ENCODE results near the gene DXO.

Gene DXO

GRCh38 chr6:31952890-31953289, 19.0 kb downstream of the DXO start:
- Histone ChIP-seq H3K9ac (ENCODE audit: low read depth, low read length) (no peak overlapping the region), H3K4me1 (ENCODE audit: insufficient read depth, low read length) (0 out of 2 replicates have a peak, but pooled peaks cover 2% of the 10 kb centered on the region), H3K9me3 (ENCODE audit: insufficient read depth, low read depth, low read length) (no peaks in the 10 kb centered on the region), H3K36me3 (ENCODE audit: insufficient read depth, low read length) (peaks cover 59% of the 10 kb centered on the region), H3K4me3 (ENCODE audit: low read length) (no peak overlapping the region), H3K27me3 (ENCODE audit: insufficient read depth, low read length) (no peaks in the 10 kb centered on the region), H3K27ac (ENCODE audit: low read depth, low read length) (no peak overlapping the region)
- 90% methylated on average over 4 of the region's 5 CpGs for WGBS

GRCh38 chr6:31952140-31952805, 19.7 kb downstream of the DXO start:
- Histone ChIP-seq H3K36me3 (ENCODE audit: insufficient read depth, low read length) (peaks cover 56% of the 10 kb centered on the region), H3K9me3 (ENCODE audit: insufficient read depth, low read depth, low read length) (no peaks in the 10 kb centered on the region), H3K27ac (ENCODE audit: low read depth, low read length) (no peak overlapping the region), H3K9ac (ENCODE audit: low read depth, low read length) (no peak overlapping the region), H3K4me1 (ENCODE audit: insufficient read depth, low read length) (no peaks in the 10 kb centered on the region), H3K4me3 (ENCODE audit: low read length) (no peak overlapping the region), H3K27me3 (ENCODE audit: insufficient read depth, low read length) (no peaks in the 10 kb centered on the region)
- 82% methylated on average over 5 of the region's 5 CpGs for WGBS

DNA sequence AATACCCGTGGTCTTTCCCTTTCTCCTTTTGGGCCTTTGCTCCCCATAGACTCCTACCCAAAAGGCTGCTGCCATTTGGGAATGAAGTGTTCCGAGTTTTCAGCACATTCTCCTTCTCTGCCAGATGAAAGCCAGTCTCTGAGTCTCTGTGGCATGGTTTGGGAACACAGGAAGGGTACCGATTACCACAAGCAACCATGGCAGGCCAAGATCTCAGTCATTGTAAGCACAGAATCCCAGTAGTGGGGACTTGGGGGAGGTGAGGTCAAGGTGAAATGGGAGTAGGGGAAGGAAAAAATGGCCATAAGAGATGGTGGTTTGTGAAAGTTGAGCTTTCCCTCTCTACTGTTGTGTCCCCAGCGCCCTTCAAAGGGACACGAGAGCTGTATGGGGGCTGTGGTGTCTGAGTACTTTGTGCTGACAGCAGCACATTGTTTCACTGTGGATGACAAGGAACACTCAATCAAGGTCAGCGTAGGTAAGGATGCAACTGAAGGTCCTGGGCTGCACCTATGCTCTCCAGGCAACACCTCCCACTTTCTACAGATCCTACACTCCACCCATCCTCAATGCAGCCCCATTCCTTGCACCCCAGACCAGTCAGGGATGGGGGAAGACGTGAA, 21.9 kb downstream of the DXO start:
- H3K9ac ChIP-seq (ENCODE audit: low read depth, low read length): no peak overlapping the region
- no peaks in the 10 kb centered on the region for H3K9me3 ChIP-seq (ENCODE audit: insufficient read depth, low read depth, low read length)
- H3K27me3 ChIP-seq (ENCODE audit: insufficient read depth, low read length): no peaks in the 10 kb centered on the region
- WGBS: 93% methylated on average over 7 of the region's 7 CpGs
- H3K27ac ChIP-seq (ENCODE audit: low read depth, low read length): no peak overlapping the region
- peaks cover 38% of the 10 kb centered on the region for H3K36me3 ChIP-seq (ENCODE audit: insufficient read depth, low read length)
- no peak overlapping the region for H3K4me3 ChIP-seq (ENCODE audit: low read length)
- peaks cover 8% of the 10 kb centered on the region; the same call in 1 of the 2 replicates for H3K4me1 ChIP-seq (ENCODE audit: insufficient read depth, low read length)

GRCh38 chr6:31948753-31949413, 23.1 kb downstream of the DXO start:
- peaks cover 26% of the 10 kb centered on the region for H3K36me3 ChIP-seq (ENCODE audit: insufficient read depth, low read length)
- no peak overlapping the region for H3K9ac ChIP-seq (ENCODE audit: low read depth, low read length)
- no peaks in the 10 kb centered on the region for H3K27me3 ChIP-seq (ENCODE audit: insufficient read depth, low read length)
- no peaks in the 10 kb centered on the region for H3K9me3 ChIP-seq (ENCODE audit: insufficient read depth, low read depth, low read length)
- no peak overlapping the region for H3K4me3 ChIP-seq (ENCODE audit: low read length)
- H3K4me1 ChIP-seq (ENCODE audit: insufficient read depth, low read length): peaks cover 8% of the 10 kb centered on the region; the same call in 1 of the 2 replicates
- WGBS: 89% methylated on average over 6 of the region's 6 CpGs
- H3K27ac ChIP-seq (ENCODE audit: low read depth, low read length): no peak overlapping the region

- Histone ChIP-seq H3K4me3 (ENCODE audit: low read length) (no peak overlapping the region), H3K27ac (ENCODE audit: low read depth, low read length) (no peak overlapping the region)
- WGBS: 86% methylated on average over 5 of the region's 5 CpGs
Measured at GRCh38 chr6:31948306-31948705, 23.6 kb downstream of the DXO start.

GRCh38 chr6:31947864-31948263, 24.1 kb downstream of the DXO start:
- Histone ChIP-seq H3K36me3 (ENCODE audit: insufficient read depth, low read length) (peaks cover 16% of the 10 kb centered on the region), H3K27me3 (ENCODE audit: insufficient read depth, low read length) (no peaks in the 10 kb centered on the region), H3K4me3 (ENCODE audit: low read length) (no peak overlapping the region), H3K27ac (ENCODE audit: low read depth, low read length) (no peak overlapping the region), H3K9ac (ENCODE audit: low read depth, low read length) (no peak overlapping the region), H3K9me3 (ENCODE audit: insufficient read depth, low read depth, low read length) (no peaks in the 10 kb centered on the region), H3K4me1 (ENCODE audit: insufficient read depth, low read length) (peaks cover 8% of the 10 kb centered on the region; the same call in 1 of the 2 replicates)
- WGBS: 86% methylated on average over 4 of the region's 4 CpGs

More at GRCh38 chr6:31948306-31948705, 23.6 kb downstream of the DXO start:
- Histone ChIP-seq H3K4me1 (ENCODE audit: insufficient read depth, low read length) (peaks cover 8% of the 10 kb centered on the region; the same call in 1 of the 2 replicates), H3K9me3 (ENCODE audit: insufficient read depth, low read depth, low read length) (no peaks in the 10 kb centered on the region), H3K9ac (ENCODE audit: low read depth, low read length) (no peak overlapping the region), H3K36me3 (ENCODE audit: insufficient read depth, low read length) (peaks cover 21% of the 10 kb centered on the region), H3K27me3 (ENCODE audit: insufficient read depth, low read length) (no peaks in the 10 kb centered on the region)

- Histone ChIP-seq H3K9ac (ENCODE audit: low read depth, low read length) (no peak overlapping the region), H3K27me3 (ENCODE audit: insufficient read depth, low read length) (no peaks in the 10 kb centered on the region), H3K4me1 (ENCODE audit: insufficient read depth, low read length) (peaks cover 8% of the 10 kb centered on the region; the same call in 1 of the 2 replicates), H3K9me3 (ENCODE audit: insufficient read depth, low read depth, low read length) (no peaks in the 10 kb centered on the region), H3K27ac (ENCODE audit: low read depth, low read length) (no peak overlapping the region), H3K4me3 (ENCODE audit: low read length) (no peak overlapping the region), H3K36me3 (ENCODE audit: insufficient read depth, low read length) (peaks cover 14% of the 10 kb centered on the region)
- WGBS: 88% methylated on average over 24 of the region's 24 CpGs
Measured at GRCh38 chr6:31947070-31947675, 24.8 kb downstream of the DXO start.

- whole genome bisulfite sequencing: 86% methylated on average over 11 of the region's 11 CpGs
- H3K9me3 ChIP-seq (ENCODE audit: insufficient read depth, low read depth, low read length): no peaks in the 10 kb centered on the region
- H3K27ac ChIP-seq (ENCODE audit: low read depth, low read length): no peak overlapping the region
- peaks cover 7% of the 10 kb centered on the region for H3K36me3 ChIP-seq (ENCODE audit: insufficient read depth, low read length)
- no peaks in the 10 kb centered on the region for H3K27me3 ChIP-seq (ENCODE audit: insufficient read depth, low read length)
- H3K4me1 ChIP-seq (ENCODE audit: insufficient read depth, low read length): peaks cover 8% of the 10 kb centered on the region; the same call in 1 of the 2 replicates
- no peak overlapping the region for H3K9ac ChIP-seq (ENCODE audit: low read depth, low read length)
- H3K4me3 ChIP-seq (ENCODE audit: low read length): no peak overlapping the region
Measured at GRCh38 chr6:31946370-31946885, 25.5 kb downstream of the DXO start.

- Histone ChIP-seq H3K4me3 (ENCODE audit: low read length) (no peak within 1 kb of the TSS), H3K36me3 (ENCODE audit: insufficient read depth, low read length) (no peaks in the 10 kb centered on the region; the same call in 1 of the 2 replicates), H3K27ac (ENCODE audit: low read depth, low read length) (no peak within 1 kb of the TSS), H3K27me3 (ENCODE audit: insufficient read depth, low read length) (no peaks in the 10 kb centered on the region), H3K4me1 (ENCODE audit: insufficient read depth, low read length) (peaks cover 9% of the 10 kb centered on the region; the same call in 1 of the 2 replicates), H3K9me3 (ENCODE audit: insufficient read depth, low read depth, low read length) (no peaks in the 10 kb centered on the region), H3K9ac (ENCODE audit: low read depth, low read length) (no peak within 1 kb of the TSS)
- WGBS: 71% methylated on average over 11 of the region's 11 CpGs
Measured at GRCh38 chr6:31945507-31946369, 26.2 kb downstream of the DXO start, which contains the start of gene CFB. TSS of gene CFB (plus strand) at chr6:31946095. CDS start at chr6:31946222, 127 bp downstream.

DNA sequence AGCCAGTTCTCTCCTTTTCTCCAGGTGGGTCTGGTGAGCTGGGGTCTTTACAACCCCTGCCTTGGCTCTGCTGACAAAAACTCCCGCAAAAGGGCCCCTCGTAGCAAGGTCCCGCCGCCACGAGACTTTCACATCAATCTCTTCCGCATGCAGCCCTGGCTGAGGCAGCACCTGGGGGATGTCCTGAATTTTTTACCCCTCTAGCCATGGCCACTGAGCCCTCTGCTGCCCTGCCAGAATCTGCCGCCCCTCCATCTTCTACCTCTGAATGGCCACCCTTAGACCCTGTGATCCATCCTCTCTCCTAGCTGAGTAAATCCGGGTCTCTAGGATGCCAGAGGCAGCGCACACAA, 26.8 kb downstream of the DXO start:
- H3K36me3 ChIP-seq (ENCODE audit: insufficient read depth, low read length): no peaks in the 10 kb centered on the region
- H3K9me3 ChIP-seq (ENCODE audit: insufficient read depth, low read depth, low read length): no peaks in the 10 kb centered on the region
- H3K9ac ChIP-seq (ENCODE audit: low read depth, low read length): no peak overlapping the region
- WGBS: 90% methylated on average over 9 of the region's 9 CpGs
- H3K4me3 ChIP-seq (ENCODE audit: low read length): no peak overlapping the region
- H3K27ac ChIP-seq (ENCODE audit: low read depth, low read length): no peak overlapping the region
- H3K4me1 ChIP-seq (ENCODE audit: insufficient read depth, low read length): peaks cover 15% of the 10 kb centered on the region; the same call in 1 of the 2 replicates
- no peaks in the 10 kb centered on the region for H3K27me3 ChIP-seq (ENCODE audit: insufficient read depth, low read length)

Measured in HUES64 (cell line).